ENCODE measurements around the gene JMJD4. TPM values are rescaled to one million over a fixed set of nuclear protein-coding genes. Genes with fewer than 3 reads are reported as not detected.

The JMJD4 gene
- polyA plus RNA-seq, 3 donors: 7.9 to 11.2 (median 11.2) TPM

DNA sequence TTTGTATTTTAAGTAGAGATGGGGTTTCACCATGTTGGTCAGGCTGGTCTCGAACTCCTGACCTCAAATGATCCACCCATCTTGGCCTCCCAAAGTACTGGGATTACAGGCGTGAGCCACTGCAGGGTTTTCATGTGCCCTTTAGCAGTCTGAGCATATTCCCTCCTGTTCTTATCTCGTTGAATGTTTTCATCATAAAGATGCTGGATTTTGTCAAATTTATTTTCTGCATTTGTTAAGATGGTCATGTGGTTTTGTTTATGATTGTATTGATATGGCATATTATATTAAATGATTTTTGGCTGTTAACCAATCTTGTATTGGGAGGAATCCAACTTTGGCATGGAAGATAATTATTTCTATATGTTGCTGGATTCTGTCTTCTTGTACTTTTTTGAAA is 8.8 kb downstream of the JMJD4 start:
- DNase-seq: no peak
- Mint-ChIP-seq H3K4me3 (no peak overlapping the region), H3K9me3 (peaks cover 21 to 37% (median 25%) of the 10 kb centered on the region in 7 donors), H3K4me1 (peaks cover 16% of the 10 kb centered on the region), H3K36me3 (peaks cover 0 to 1% of the 10 kb centered on the region in 2 donors), H3K27ac (no peak overlapping the region), H3K27me3 (ENCODE audit: low read depth in 3 of 3) (peaks cover 23 to 43% (median 35%) of the 10 kb centered on the region in 3 donors)
- Histone ChIP-seq H3K4me1 (ENCODE audit: control insufficient read depth in 1 of 2, insufficient read depth in 2 of 2, low read length in 2 of 2) (peaks cover 10 to 13% of the 10 kb centered on the region in 2 donors), H3K27me3 (ENCODE audit: control insufficient read depth in 2 of 2, insufficient read depth in 2 of 2, low read length in 2 of 2) (peaks cover 2 to 28% of the 10 kb centered on the region in 2 donors), H3K4me2 (replicated peaks; ENCODE audit: extremely low read depth, low read length, poor library complexity, severe bottlenecking) (no peak overlapping the region), H3K4me3 (replicated peaks in 1 of 3; ENCODE audit: low read depth in 2 of 3, low read length in 3 of 3) (no peak overlapping the region), H3K27ac (ENCODE audit: low read depth in 1 of 2, low read length in 2 of 2) (no peak overlapping the region), H3K9me3 (replicated peaks in 1 of 2; ENCODE audit: control insufficient read depth in 1 of 2, insufficient read depth in 1 of 2, low read length in 2 of 2) (peaks cover 15 to 17% of the 10 kb centered on the region in 2 donors), H4K20me1 (ENCODE audit: insufficient read depth, low read length) (peaks cover 2% of the 10 kb centered on the region), H3K79me2 (ENCODE audit: insufficient read depth, low read length) (no peaks in the 10 kb centered on the region), H3K36me3 (replicated peaks in 1 of 2; ENCODE audit: control insufficient read depth in 1 of 2, insufficient read depth in 2 of 2, low read length in 2 of 2) (peaks cover 0 to under 1% of the 10 kb centered on the region in 2 donors), H3K9ac (ENCODE audit: insufficient read depth, low read length, poor library complexity, severe bottlenecking) (no peak overlapping the region), H2AFZ (ENCODE audit: insufficient read depth, low read depth, low read length, poor library complexity, severe bottlenecking) (no peak overlapping the region)
- no CpG with 5 or more reads among the region's 3 CpGs for WGBS (ENCODE audit: insufficient coverage)
- intact Hi-C loops (cut with micrococcal nuclease): no loop called here
- TF ChIP-seq, protein P1, sequence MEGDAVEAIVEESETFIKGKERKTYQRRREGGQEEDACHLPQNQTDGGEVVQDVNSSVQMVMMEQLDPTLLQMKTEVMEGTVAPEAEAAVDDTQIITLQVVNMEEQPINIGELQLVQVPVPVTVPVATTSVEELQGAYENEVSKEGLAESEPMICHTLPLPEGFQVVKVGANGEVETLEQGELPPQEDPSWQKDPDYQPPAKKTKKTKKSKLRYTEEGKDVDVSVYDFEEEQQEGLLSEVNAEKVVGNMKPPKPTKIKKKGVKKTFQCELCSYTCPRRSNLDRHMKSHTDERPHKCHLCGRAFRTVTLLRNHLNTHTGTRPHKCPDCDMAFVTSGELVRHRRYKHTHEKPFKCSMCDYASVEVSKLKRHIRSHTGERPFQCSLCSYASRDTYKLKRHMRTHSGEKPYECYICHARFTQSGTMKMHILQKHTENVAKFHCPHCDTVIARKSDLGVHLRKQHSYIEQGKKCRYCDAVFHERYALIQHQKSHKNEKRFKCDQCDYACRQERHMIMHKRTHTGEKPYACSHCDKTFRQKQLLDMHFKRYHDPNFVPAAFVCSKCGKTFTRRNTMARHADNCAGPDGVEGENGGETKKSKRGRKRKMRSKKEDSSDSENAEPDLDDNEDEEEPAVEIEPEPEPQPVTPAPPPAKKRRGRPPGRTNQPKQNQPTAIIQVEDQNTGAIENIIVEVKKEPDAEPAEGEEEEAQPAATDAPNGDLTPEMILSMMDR (IDR thresholded peaks at IDR 0.05): no peak

DNA sequence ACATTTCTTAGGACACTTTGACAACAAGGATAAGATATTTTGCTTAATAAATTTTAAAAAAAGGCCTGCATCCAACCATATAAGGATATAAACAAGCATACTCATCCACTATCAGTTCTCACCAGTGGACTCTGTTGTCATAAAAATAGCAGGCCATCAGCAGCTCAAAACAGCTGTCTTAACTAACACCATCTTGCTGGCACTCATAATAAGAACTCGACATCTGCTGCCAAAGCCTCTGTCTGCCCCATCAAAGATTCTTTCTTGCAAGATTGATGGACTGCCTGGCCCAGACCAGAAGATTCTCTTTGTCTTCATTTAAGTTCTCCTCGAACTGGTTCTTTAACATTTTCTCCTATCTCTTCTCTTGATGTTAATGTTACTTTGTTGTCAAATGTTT is 10.1 kb downstream of the JMJD4 start:
- H3K9me3 ChIP-seq (replicated peaks in 1 of 2; ENCODE audit: control insufficient read depth in 1 of 2, insufficient read depth in 1 of 2, low read length in 2 of 2): peaks cover 27 to 28% of the 10 kb centered on the region in 2 donors
- Mint-ChIP-seq H3K27me3 (ENCODE audit: low read depth in 3 of 3) (peaks cover 23 to 42% (median 38%) of the 10 kb centered on the region in 3 donors), H3K36me3 (peaks cover 0 to 1% of the 10 kb centered on the region in 2 donors), H3K27ac (no peak overlapping the region), H3K9me3 (peaks cover 30 to 50% (median 35%) of the 10 kb centered on the region in 7 donors), H3K4me1 (peaks cover 16% of the 10 kb centered on the region), H3K4me3 (no peak overlapping the region)
- no peaks in the 10 kb centered on the region for H3K79me2 ChIP-seq (ENCODE audit: insufficient read depth, low read length)
- intact Hi-C loops (cut with micrococcal nuclease): no loop called here
- H3K4me3 ChIP-seq (replicated peaks in 1 of 3; ENCODE audit: low read depth in 2 of 3, low read length in 3 of 3): no peak overlapping the region
- TF ChIP-seq, protein P1 (IDR thresholded peaks at IDR 0.05): no peak
- no peak overlapping the region for H2AFZ ChIP-seq (ENCODE audit: insufficient read depth, low read depth, low read length, poor library complexity, severe bottlenecking)
- H4K20me1 ChIP-seq (ENCODE audit: insufficient read depth, low read length): no peaks in the 10 kb centered on the region
- H3K27ac ChIP-seq (ENCODE audit: low read depth in 1 of 2, low read length in 2 of 2): no peak overlapping the region
- H3K4me1 ChIP-seq (ENCODE audit: control insufficient read depth in 1 of 2, insufficient read depth in 2 of 2, low read length in 2 of 2): peaks cover 10 to 13% of the 10 kb centered on the region in 2 donors
- H3K36me3 ChIP-seq (replicated peaks in 1 of 2; ENCODE audit: control insufficient read depth in 1 of 2, insufficient read depth in 2 of 2, low read length in 2 of 2): no peaks in the 10 kb centered on the region
- DNase-seq: no peak
- no peak overlapping the region for H3K4me2 ChIP-seq (replicated peaks; ENCODE audit: extremely low read depth, low read length, poor library complexity, severe bottlenecking)
- peaks cover 2 to 28% of the 10 kb centered on the region in 2 donors for H3K27me3 ChIP-seq (ENCODE audit: control insufficient read depth in 2 of 2, insufficient read depth in 2 of 2, low read length in 2 of 2)
- H3K9ac ChIP-seq (ENCODE audit: insufficient read depth, low read length, poor library complexity, severe bottlenecking): no peak overlapping the region
- WGBS (ENCODE audit: insufficient coverage): no CpG with 5 or more reads among the region's 2 CpGs

Data from CD14-positive monocyte (primary cell).